Measurements from ENCODE around the gene EPB41L2. TPM values are rescaled to one million over a fixed set of nuclear protein-coding genes. Genes with fewer than 3 reads are reported as not detected.

EPB41L2 gene
- total RNA-seq, 1 donor from 2014 or later: 314 TPM

GRCh38 chr6:130932438-130932837 lies 130.6 kb downstream of the EPB41L2 start:
- H3K9me3 Mint-ChIP-seq (ENCODE audit: unreplicated experiment): no peaks in the 10 kb centered on the region
- H3K4me3 Mint-ChIP-seq (ENCODE audit: unreplicated experiment): no peak overlapping the region
- H3K27ac Mint-ChIP-seq (ENCODE audit: unreplicated experiment): no peak overlapping the region
- TF ChIP-seq CTCF (IDR thresholded peaks at IDR 0.05; ENCODE audit: unreplicated experiment): no peak
- peaks cover 3% of the 10 kb centered on the region for H3K36me3 Mint-ChIP-seq (ENCODE audit: low read depth, unreplicated experiment)
- H3K4me1 Mint-ChIP-seq (ENCODE audit: unreplicated experiment): peaks cover 9% of the 10 kb centered on the region
- H3K27me3 Mint-ChIP-seq (ENCODE audit: unreplicated experiment): no peaks in the 10 kb centered on the region
- DNase-seq (ENCODE audit: low spot score): no peak

GRCh38 chr6:130931683-130932082 lies 131.4 kb downstream of the EPB41L2 start:
- H3K4me3 Mint-ChIP-seq (ENCODE audit: unreplicated experiment): no peak overlapping the region
- H3K27ac Mint-ChIP-seq (ENCODE audit: unreplicated experiment): no peak overlapping the region
- H3K4me1 Mint-ChIP-seq (ENCODE audit: unreplicated experiment): peaks cover 10% of the 10 kb centered on the region
- no peaks in the 10 kb centered on the region for H3K27me3 Mint-ChIP-seq (ENCODE audit: unreplicated experiment)
- DNase-seq (ENCODE audit: low spot score): no peak
- no peaks in the 10 kb centered on the region for H3K9me3 Mint-ChIP-seq (ENCODE audit: unreplicated experiment)
- TF ChIP-seq CTCF (IDR thresholded peaks at IDR 0.05; ENCODE audit: unreplicated experiment): no peak
- H3K36me3 Mint-ChIP-seq (ENCODE audit: low read depth, unreplicated experiment): peaks cover 3% of the 10 kb centered on the region

- no peak for TF ChIP-seq CTCF (IDR thresholded peaks at IDR 0.05; ENCODE audit: unreplicated experiment)
- Mint-ChIP-seq H3K27ac (ENCODE audit: unreplicated experiment) (no peak overlapping the region), H3K27me3 (ENCODE audit: unreplicated experiment) (no peaks in the 10 kb centered on the region)
Measured at GRCh38 chr6:130929036-130929678, 133.9 kb downstream of the EPB41L2 start.

GRCh38 chr6:130928158-130928912 lies 134.7 kb downstream of the EPB41L2 start:
- peaks cover 10% of the 10 kb centered on the region for H3K4me1 Mint-ChIP-seq (ENCODE audit: unreplicated experiment)
- H3K9me3 Mint-ChIP-seq (ENCODE audit: unreplicated experiment): no peaks in the 10 kb centered on the region
- no peak for DNase-seq (ENCODE audit: low spot score)
- H3K4me3 Mint-ChIP-seq (ENCODE audit: unreplicated experiment): no peak overlapping the region
- no peaks in the 10 kb centered on the region for H3K27me3 Mint-ChIP-seq (ENCODE audit: unreplicated experiment)
- no peak for TF ChIP-seq CTCF (IDR thresholded peaks at IDR 0.05; ENCODE audit: unreplicated experiment)
- peaks cover 7% of the 10 kb centered on the region for H3K36me3 Mint-ChIP-seq (ENCODE audit: low read depth, unreplicated experiment)
- H3K27ac Mint-ChIP-seq (ENCODE audit: unreplicated experiment): no peak overlapping the region

More at GRCh38 chr6:130929036-130929678, 133.9 kb downstream of the EPB41L2 start:
- Mint-ChIP-seq H3K4me3 (ENCODE audit: unreplicated experiment) (no peak overlapping the region), H3K9me3 (ENCODE audit: unreplicated experiment) (no peaks in the 10 kb centered on the region), H3K4me1 (ENCODE audit: unreplicated experiment) (peaks cover 10% of the 10 kb centered on the region), H3K36me3 (ENCODE audit: low read depth, unreplicated experiment) (peaks cover 3% of the 10 kb centered on the region)
- no peak for DNase-seq (ENCODE audit: low spot score)

GRCh38 chr6:130927305-130927704 lies 135.7 kb downstream of the EPB41L2 start:
- Mint-ChIP-seq H3K4me1 (ENCODE audit: unreplicated experiment) (peaks cover 12% of the 10 kb centered on the region), H3K4me3 (ENCODE audit: unreplicated experiment) (no peak overlapping the region), H3K36me3 (ENCODE audit: low read depth, unreplicated experiment) (peaks cover 7% of the 10 kb centered on the region), H3K9me3 (ENCODE audit: unreplicated experiment) (no peaks in the 10 kb centered on the region), H3K27me3 (ENCODE audit: unreplicated experiment) (peaks cover 2% of the 10 kb centered on the region), H3K27ac (ENCODE audit: unreplicated experiment) (no peak overlapping the region)
- no peak for TF ChIP-seq CTCF (IDR thresholded peaks at IDR 0.05; ENCODE audit: unreplicated experiment)
- DNase-seq (ENCODE audit: low spot score): no peak

Data from endothelial cell (in vitro differentiated cells).